ENCODE results near the gene ANO9. TPM values are rescaled to one million over a fixed set of nuclear protein-coding genes. Genes with fewer than 3 reads are reported as not detected.

ANO9 gene
- total RNA-seq, 4 donors from 2014 or later, result 0.59 to 8.2 (median 1.1) TPM

GRCh38 chr11:382081-382629 is 59.7 kb downstream of the ANO9 start:
- TF ChIP-seq POLR2A (IDR thresholded peaks at IDR 0.05) (no peak), CTCF (IDR thresholded peaks at IDR 0.05) (no peak)
- Histone ChIP-seq H3K36me3 (no peaks in the 10 kb centered on the region), H3K4me3 (no peak overlapping the region), H3K27me3 (no peaks in the 10 kb centered on the region), H3K4me1 (no peaks in the 10 kb centered on the region), H3K9me3 (no peaks in the 10 kb centered on the region), H3K27ac (no peak overlapping the region)
- no peak for DNase-seq
- intact Hi-C loops (cut with DNase I; ENCODE audit: low total_unique reads), result no loop called here

GRCh38 chr11:381501-382072 is 60.2 kb downstream of the ANO9 start:
- no peak for DNase-seq
- intact Hi-C loops (cut with DNase I; ENCODE audit: low total_unique reads), result no loop called here
- Histone ChIP-seq H3K4me3 (no peak overlapping the region), H3K36me3 (no peaks in the 10 kb centered on the region), H3K4me1 (no peaks in the 10 kb centered on the region), H3K27ac (no peak overlapping the region), H3K9me3 (no peaks in the 10 kb centered on the region), H3K27me3 (no peaks in the 10 kb centered on the region)
- TF ChIP-seq POLR2A (IDR thresholded peaks at IDR 0.05), result no peak
- TF ChIP-seq CTCF (IDR thresholded peaks at IDR 0.05), result no peak

GRCh38 chr11:380996-381395 is 60.8 kb downstream of the ANO9 start:
- Histone ChIP-seq H3K4me3 (no peak overlapping the region), H3K9me3 (no peaks in the 10 kb centered on the region), H3K27me3 (no peaks in the 10 kb centered on the region), H3K27ac (no peak overlapping the region), H3K36me3 (no peaks in the 10 kb centered on the region), H3K4me1 (no peaks in the 10 kb centered on the region)
- no peak for TF ChIP-seq POLR2A (IDR thresholded peaks at IDR 0.05)
- TF ChIP-seq CTCF (IDR thresholded peaks at IDR 0.05), result no peak
- DNase-seq, result no peak
- intact Hi-C loops (cut with DNase I; ENCODE audit: low total_unique reads), result no loop called here

- no peak for TF ChIP-seq POLR2A (IDR thresholded peaks at IDR 0.05)
- no peak for TF ChIP-seq CTCF (IDR thresholded peaks at IDR 0.05)
- H3K27me3 ChIP-seq, result no peaks in the 10 kb centered on the region
- no peak overlapping the region for H3K27ac ChIP-seq
- H3K4me1 ChIP-seq, result no peaks in the 10 kb centered on the region
- DNase-seq, result no peak
- no peak overlapping the region for H3K4me3 ChIP-seq
- intact Hi-C loops (cut with DNase I; ENCODE audit: low total_unique reads), result no loop called here
- no peaks in the 10 kb centered on the region for H3K36me3 ChIP-seq
- H3K9me3 ChIP-seq, result no peaks in the 10 kb centered on the region
Measured at GRCh38 chr11:380491-380890, 61.3 kb downstream of the ANO9 start.

- no peak overlapping the region for H3K4me3 ChIP-seq
- H3K27me3 ChIP-seq, result no peaks in the 10 kb centered on the region
- no peak overlapping the region for H3K27ac ChIP-seq
- DNase-seq, result no peak
- H3K4me1 ChIP-seq, result no peaks in the 10 kb centered on the region
- H3K9me3 ChIP-seq, result no peaks in the 10 kb centered on the region
- TF ChIP-seq POLR2A (IDR thresholded peaks at IDR 0.05) (no peak), CTCF (IDR thresholded peaks at IDR 0.05) (no peak)
- H3K36me3 ChIP-seq, result no peaks in the 10 kb centered on the region
- intact Hi-C loops (cut with DNase I; ENCODE audit: low total_unique reads), result no loop called here
Measured at GRCh38 chr11:380095-380480, 61.7 kb downstream of the ANO9 start.
